Activated gamma-delta T cell treated with anti-CD3 and anti-CD28 coated beads, Interleukin-2, amount 50 U/mL, for 16 hours (primary cell): ENCODE data around the gene RAP1A.
"Not testable (repeated sequence)": the region's sequence is repeated elsewhere in the genome, so short reads cannot be mapped to it uniquely, and the experiment has no call there.

ENCODE experiments used
- DNase-seq: peaks from one replicate; pipeline ENCODE4 v3.0.0-alpha.2; 2020; ENCODE audit warnings: low read depth

The RAP1A gene

DNA sequence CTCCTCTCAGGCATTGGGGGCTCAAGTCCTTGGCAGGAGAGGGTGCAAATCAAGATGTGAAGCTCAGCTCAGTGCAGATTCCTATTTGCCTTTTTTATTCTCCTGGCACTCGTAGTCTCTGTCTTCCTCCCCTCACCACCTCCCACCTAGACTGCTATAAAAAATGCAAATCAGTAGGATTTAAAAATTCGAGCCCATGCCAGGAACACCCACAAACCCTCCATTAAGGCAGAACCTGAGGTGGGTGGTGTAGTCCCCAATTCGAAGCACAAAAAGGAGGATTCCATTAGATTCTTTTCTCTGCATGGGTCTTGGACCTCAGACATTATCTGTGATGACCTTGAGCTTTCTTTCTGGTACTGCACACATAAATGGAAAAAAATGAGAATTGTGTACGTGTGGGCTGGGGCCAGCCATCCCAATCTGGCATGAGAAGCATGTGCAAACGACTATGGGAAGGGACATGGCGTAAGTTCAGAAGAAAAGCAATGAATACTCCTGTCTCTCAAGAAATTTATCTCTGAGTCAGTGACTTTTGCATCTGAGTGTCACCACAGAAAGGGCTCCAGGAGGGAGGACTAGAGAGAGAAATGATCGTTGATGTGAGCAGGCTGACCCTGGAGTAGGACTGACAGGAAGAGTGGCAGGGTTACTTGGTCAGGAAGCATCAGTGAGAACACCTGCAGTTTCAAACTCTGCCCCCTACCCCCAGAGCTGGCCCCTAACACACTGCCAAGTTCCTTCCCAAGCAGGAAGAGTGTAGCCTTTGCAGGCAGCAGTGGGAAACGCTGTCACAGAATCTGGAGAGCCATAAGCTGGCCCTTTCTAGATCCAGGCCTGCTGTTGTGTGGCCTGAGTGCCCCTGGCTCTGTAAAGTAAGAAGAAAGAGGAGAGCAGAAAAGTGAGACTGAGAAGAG lies 117.9 kb downstream of the RAP1A start:
- DNase-seq: no peak

GRCh38 chr1:111738133-111738435 lies 118.5 kb downstream of the RAP1A start:
- no peak for DNase-seq

DNA sequence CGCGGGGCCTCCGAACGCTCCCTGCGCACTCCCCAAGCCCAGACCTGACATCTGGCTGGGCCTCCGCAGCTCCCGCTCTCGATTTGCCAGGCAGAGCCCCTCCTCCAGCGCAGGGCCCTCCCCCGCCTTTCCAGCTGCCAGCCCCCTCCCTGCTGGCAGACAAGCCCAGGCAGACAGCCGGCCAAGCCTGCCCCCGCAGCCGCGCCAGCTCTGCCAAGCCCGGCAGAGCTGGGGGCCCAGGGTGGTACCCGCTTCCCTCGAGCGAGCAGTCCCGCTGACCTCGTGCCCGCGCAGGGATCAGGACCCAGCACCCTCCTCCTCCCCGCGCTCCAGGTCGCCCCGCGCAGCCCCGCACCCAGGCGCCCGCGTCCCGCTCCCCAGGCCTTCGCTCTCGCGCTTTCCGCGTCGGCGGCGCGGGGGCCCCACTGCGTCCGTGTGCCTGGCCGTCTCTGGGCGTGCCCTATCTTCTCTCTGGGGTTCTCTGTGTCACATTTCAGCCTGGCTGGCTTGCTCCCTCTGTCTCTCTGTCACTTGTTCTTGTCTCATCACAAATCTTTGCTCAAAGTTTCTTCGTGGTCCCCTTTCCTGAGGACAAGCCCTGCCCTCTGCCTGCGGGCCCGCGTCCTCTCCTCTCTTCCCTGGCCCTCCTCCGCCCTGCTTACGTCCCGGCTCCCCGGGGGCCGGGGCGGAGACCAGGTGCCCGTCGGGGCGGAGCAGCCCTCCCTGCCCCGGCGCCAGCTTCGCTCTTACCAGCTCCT lies 119.0 kb downstream of the RAP1A start:
- DNase-seq: peak; percentile 15

GRCh38 chr1:111739194-111739924 lies 119.8 kb downstream of the RAP1A start, which contains the start of gene INKA2:
TSS of gene INKA2 (minus strand) at chr1:111739395. CDS start at chr1:111739242, 153 bp downstream.
- DNase-seq: peak; percentile 42

- no peak for DNase-seq
These were observed 120.6 kb downstream of the RAP1A start for GRCh38 chr1:111739925-111740765.

DNA sequence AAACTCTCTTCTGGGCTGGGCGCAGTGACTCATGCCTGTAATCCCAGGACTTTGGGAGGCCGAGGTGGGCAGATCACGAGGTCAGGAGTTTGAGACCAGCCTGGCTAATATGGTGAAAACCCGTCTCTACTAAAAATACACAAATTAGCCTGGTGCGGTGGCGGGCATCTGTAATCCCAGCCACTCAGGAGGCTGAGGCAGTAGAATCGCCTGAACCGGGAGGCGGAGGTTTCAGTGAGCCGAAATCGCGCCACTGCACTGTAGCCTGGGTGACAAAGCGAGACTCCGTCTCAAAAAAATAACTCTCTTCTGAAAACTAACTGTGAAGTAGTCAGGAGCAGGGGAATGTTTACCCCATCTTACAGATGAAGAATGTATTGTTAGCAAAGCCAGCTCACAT lies 122.7 kb downstream of the RAP1A start:
- DNase-seq: not testable (repeated sequence)

DNA sequence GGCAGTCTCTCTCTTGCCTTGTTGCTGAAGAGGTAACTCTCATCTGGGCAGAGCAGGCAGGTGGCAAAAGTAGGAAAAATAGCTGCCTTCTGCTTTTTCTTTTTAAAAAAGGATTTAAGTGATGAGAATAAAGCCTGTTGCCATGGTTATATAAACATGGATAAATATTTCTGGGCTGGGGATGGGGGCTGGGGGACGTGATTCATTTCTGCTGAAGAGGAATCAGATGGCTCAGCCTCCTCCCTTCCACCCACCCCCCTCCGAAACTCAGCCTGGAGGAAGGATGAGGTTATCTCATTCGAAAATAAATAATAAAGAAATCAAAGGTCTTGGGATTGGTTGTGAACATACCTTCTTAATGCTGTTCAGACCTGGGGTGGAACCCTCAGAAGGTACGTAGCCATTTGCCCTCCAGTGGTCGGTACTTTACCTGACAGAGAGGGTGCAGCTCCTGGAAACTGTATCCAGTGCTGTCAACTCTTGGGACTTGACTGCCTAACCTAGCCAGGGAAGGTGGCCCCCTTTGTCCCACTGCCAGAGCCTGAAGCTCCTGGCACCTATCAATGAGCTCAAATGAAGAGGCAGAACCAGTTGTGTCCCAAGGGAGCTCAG lies 123.5 kb downstream of the RAP1A start:
- DNase-seq: no peak

DNA sequence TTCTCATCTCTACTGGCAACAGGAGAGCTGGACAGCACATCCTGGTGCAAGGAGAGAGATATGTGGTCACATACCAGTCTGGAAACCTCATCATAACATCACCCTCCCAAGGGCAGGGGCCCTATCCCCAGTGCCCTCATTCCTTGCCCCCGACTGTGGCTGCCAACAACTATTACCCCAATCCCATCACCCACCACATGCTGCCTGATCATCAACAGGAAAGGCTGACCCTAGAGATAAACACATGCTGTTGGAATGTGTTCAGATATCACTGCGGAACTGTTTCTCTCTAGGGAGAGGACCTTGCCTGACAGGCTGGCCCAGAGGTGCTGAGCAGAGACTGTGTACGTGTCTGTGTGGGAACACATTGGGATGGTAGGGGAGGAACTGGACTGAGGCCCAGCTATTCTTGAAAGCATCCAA lies 124.1 kb downstream of the RAP1A start:
- DNase-seq: no peak

GRCh38 chr1:111745675-111746613 lies 126.4 kb downstream of the RAP1A start:
- DNase-seq: no peak

DNA sequence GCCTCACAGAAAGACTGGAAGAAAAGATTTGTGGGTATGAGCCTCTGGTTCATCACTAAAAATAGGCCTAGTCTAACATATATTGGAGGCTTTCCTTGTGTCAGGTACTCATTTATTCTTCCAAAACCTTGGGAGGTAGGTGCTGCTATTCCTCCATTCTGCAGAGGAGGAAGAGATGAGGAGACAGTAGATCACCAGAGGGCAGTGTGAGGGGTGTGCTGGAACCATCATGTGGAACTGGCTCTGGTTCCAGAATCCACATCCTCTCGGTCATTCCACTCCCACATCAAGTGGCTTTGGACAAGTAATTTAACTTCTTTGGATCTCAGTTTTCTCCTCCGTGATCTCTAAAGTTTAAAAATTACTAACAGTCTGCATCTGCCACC lies 127.0 kb downstream of the RAP1A start:
- DNase-seq: no peak

GRCh38 chr1:111747282-111747734 lies 127.7 kb downstream of the RAP1A start:
- peak; percentile 48 for DNase-seq

DNA sequence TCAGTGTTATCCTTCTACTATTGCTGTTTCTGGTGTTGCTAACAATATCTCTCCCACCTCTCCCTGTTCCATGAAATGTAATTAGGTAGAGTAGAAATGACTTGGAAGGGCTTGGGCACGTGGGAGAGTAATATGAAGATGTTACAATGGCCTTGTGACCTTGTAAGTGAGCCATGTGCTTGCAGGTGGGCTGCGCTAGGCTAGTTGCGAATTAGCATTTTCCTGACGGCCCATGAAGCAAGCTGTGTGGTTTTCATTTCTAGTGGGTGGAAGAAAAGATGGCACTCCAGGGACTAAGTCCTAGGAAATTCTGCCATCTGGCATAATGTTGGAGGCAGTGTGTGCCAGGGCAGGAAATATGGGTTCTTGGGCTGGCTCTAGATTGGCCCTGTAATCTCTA lies 128.4 kb downstream of the RAP1A start:
- DNase-seq: no peak

DNA sequence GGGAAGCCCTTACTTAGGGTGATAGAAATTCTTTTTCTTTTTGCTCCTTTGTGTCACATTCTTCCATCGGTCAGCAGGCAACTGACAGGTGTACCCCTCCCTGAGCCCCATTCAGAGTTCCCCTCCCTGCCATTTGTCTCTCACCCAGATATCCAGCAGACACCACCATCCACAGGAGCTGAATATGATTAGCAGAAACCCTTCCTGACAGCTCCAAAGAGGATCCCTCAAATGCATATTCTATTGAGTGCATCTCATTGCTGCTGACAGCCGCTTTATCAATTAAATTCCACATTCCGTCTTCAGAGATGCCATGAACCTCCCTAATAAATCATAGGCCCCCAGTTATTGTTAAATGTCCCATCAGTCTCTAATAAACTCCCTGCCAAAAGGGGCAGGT lies 130.0 kb downstream of the RAP1A start:
- no peak for DNase-seq

- DNase-seq: no peak
These were observed 131.3 kb downstream of the RAP1A start for GRCh38 chr1:111750856-111751255.

- DNase-seq: no peak
These were observed 132.5 kb downstream of the RAP1A start for GRCh38 chr1:111751906-111752575.

DNA sequence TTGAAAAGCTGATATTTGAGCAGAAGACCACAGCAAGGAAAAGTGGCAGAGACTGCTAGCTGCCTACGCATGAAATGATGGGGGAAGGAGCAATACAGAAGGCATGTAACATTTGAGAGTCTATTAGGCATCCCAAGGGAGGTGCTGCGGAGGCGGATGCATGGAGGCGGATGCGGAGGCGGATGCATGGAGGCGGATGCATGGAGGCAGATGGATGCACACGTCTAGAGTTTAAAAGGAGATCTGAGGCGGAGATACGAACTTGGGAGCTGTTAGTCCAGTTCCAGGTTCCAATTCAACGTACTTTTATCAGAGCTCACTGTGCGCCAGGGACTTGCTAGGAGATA lies 135.4 kb downstream of the RAP1A start:
- DNase-seq: no peak

DNA sequence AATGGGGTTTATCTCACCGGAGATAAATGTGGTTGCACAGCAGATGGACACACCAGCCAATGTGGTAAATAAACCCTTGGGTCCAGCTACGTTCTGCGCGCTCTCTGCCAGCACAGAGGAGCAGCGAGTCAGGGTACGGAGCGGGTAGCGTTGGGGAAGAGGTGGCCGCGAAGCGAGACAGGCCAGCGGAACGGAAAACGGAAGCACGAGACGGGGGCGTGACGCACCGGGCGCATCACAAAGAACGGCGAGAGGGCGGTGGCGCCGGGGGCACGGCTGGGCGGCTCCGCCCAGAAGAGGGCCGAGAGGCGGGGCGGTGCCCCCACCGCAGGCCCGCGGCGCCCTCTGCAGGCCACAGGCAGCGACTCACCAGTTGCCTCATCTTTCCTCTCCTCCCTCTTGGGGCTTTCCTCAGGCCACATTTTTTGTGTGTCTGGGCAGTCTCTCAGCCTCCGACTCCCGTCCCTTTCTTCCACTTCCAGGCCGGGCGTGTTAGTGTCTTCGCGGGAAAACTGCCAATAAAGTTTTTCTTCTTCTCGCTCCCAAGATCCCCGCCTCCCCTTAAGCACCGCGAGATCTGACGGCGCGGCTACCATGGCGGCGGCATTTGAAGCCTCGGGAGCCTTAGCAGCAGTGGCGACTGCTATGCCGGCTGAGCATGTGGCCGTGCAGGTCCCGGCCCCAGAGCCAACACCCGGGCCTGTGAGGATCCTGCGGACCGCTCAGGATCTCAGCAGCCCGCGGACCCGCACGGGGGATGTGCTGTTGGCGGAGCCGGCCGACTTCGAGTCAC lies 135.9 kb downstream of the RAP1A start, which contains the start of gene DDX20:
Gene DDX20, plus strand, starts transcription at position 571 of the 793 bp plus-strand sequence. Its CDS starts 24 bp downstream, at position 595.
- DNase-seq: peak; percentile 90

DNA sequence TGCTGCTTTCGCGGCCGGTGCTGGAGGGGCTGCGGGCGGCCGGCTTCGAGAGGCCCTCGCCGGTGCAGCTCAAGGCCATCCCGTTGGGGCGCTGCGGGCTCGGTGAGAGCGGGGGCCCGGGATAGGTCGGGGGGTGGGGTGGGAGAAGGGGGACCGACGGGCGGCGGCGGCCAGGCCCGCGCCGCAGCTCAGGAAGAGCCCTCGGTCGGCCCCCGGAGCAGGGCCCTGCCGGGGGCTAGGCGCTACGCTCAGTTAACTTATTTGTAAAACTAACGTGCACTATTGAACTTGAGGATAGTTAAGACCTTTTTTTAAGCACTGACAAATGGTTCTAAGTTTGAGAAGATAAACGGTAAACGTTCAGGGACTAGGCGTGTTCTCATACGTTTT lies 136.5 kb downstream of the RAP1A start:
- no peak for DNase-seq

- DNase-seq: no peak
These were observed 138.8 kb downstream of the RAP1A start for GRCh38 chr1:111758373-111758772.
